ENCODE results near the gene TPMT. TPM values are rescaled to one million over a fixed set of nuclear protein-coding genes. Genes with fewer than 3 reads are reported as not detected.

The TPMT gene
- total and polyA plus RNA-seq, 2 of the 13 experiments (the other 11 are each of a cell fraction or from before 2014, with no cell fraction given), result 11.1 to 22.8 TPM

DNA sequence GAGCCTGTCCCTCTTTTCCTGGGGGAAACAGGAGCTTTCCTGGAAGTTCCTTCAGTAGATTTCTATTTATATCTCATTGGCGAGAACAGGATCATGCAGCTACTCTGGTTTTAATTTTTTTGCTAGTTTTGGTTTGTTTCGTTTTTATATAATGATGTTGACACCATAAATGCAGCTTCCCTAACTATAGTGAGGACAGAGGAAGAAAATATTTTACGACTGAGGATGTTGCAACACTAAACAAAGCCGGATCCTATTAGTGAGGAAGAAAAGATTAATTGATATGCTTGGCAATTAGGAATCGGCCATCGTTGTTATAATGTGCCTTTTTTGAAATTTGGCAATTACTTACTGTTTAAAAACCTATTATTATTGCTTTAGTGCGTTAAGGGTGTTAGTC is 17.0 kb upstream of the TPMT start:
- H3K4me2 ChIP-seq (ENCODE audit: low read depth, low read length), result no peak overlapping the region
- no peak for ATAC-seq
- no peaks in the 10 kb centered on the region for H4K20me1 ChIP-seq (ENCODE audit: insufficient read depth, low read length)
- no peak overlapping the region for H3K9ac ChIP-seq (ENCODE audit: insufficient read depth, low read depth, low read length)
- H3K9me3 ChIP-seq (ENCODE audit: low read length), result no peaks in the 10 kb centered on the region
- WGBS (ENCODE audit: low lambda C conversion rate), result 91% methylated on average over 7 of the region's 7 CpGs
- H3K27ac ChIP-seq (ENCODE audit: extremely low read length, insufficient read depth, low read length), result no peak overlapping the region
- no peaks in the 10 kb centered on the region for H3K79me2 ChIP-seq (ENCODE audit: insufficient read depth, low read length)
- CTCF ChIA-PET (ENCODE audit: low intra/inter-chr PET ratio, low total read pairs), result no interaction called here
- H3K4me3 ChIP-seq (replicated peaks in 1 of 3; ENCODE audit: insufficient read depth in 1 of 3, low read depth in 2 of 3, low read length in 3 of 3), result no peak overlapping the region
- intact Hi-C loops (cut with micrococcal nuclease; ENCODE audit: unreplicated experiment), result no loop called here
- no TSS peak for BruUV-seq (replicated peaks)
- in situ Hi-C loops (cut with HindIII; ENCODE audit: extremely low pct_ligation_motif_present, low pct_unique_long_range_greater_than_20kb), result no loop called here
- H3K4me1 ChIP-seq (ENCODE audit: insufficient read depth, low read length), result no peaks in the 10 kb centered on the region
- FAIRE-seq, result no peak
- H3K36me3 ChIP-seq (replicated peaks in 1 of 2; ENCODE audit: control insufficient read depth in 1 of 2, insufficient read depth in 2 of 2, low read length in 2 of 2), result peaks cover 2 to 22% of the 10 kb centered on the region in 2 experiments; a peak in 2 of 5 replicates
- no peaks in the 10 kb centered on the region for H3K27me3 ChIP-seq (ENCODE audit: control insufficient read depth in 1 of 2, insufficient read depth in 2 of 2, low read length in 2 of 2)
- no peak for DNase-seq (ENCODE audit: low spot score)
- POLR2A ChIA-PET, result no interaction called here
- TF ChIP-seq, protein P1, sequence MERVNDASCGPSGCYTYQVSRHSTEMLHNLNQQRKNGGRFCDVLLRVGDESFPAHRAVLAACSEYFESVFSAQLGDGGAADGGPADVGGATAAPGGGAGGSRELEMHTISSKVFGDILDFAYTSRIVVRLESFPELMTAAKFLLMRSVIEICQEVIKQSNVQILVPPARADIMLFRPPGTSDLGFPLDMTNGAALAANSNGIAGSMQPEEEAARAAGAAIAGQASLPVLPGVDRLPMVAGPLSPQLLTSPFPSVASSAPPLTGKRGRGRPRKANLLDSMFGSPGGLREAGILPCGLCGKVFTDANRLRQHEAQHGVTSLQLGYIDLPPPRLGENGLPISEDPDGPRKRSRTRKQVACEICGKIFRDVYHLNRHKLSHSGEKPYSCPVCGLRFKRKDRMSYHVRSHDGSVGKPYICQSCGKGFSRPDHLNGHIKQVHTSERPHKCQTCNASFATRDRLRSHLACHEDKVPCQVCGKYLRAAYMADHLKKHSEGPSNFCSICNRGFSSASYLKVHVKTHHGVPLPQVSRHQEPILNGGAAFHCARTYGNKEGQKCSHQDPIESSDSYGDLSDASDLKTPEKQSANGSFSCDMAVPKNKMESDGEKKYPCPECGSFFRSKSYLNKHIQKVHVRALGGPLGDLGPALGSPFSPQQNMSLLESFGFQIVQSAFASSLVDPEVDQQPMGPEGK (CRISPR knock-in tag; IDR thresholded peaks at IDR 0.05), result no peak
- peak; percentile 14; the same call in 1 of the 2 replicates for TF ChIP-seq CEBPB (IDR thresholded peaks at IDR 0.05; ENCODE audit: borderline replicate concordance, low read depth, low read length)
- H2AFZ ChIP-seq (ENCODE audit: low read length), result no peak overlapping the region

DNA sequence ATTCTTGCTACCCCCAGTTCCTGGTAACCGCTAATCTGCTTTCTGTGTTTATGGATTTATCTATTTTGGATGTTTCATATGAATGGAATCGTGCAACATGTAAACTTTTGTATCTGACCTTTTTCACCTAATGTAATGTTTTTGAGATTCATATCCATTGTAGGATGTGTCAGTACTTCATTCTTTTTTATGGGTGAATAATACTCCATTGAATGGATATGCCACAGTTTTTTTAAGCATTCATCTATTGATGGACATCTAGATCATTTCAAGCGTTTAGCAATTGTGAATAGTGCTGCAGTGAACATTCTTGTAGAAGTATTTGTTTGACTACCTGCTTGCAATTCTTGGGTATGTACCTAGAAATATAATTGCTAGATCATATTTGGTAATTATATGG is 13.4 kb upstream of the TPMT start:
- no peaks in the 10 kb centered on the region for H3K79me2 ChIP-seq (ENCODE audit: insufficient read depth, low read length)
- H3K4me3 ChIP-seq (replicated peaks in 1 of 3; ENCODE audit: insufficient read depth in 1 of 3, low read depth in 2 of 3, low read length in 3 of 3), result no peak overlapping the region
- peaks cover 4 to 22% of the 10 kb centered on the region in 2 experiments; a peak in 3 of 5 replicates for H3K36me3 ChIP-seq (replicated peaks in 1 of 2; ENCODE audit: control insufficient read depth in 1 of 2, insufficient read depth in 2 of 2, low read length in 2 of 2)
- H3K9me3 ChIP-seq (ENCODE audit: low read length), result no peaks in the 10 kb centered on the region
- CTCF ChIA-PET (ENCODE audit: low intra/inter-chr PET ratio, low total read pairs), result no interaction called here
- ATAC-seq, result no peak
- 96% methylated on average over 3 of the region's 3 CpGs for WGBS (ENCODE audit: low lambda C conversion rate)
- BruUV-seq (replicated peaks), result no TSS peak
- no peak overlapping the region for H2AFZ ChIP-seq (ENCODE audit: low read length)
- FAIRE-seq, result no peak
- no peak overlapping the region for H3K4me2 ChIP-seq (ENCODE audit: low read depth, low read length)
- H3K9ac ChIP-seq (ENCODE audit: insufficient read depth, low read depth, low read length), result no peak overlapping the region
- H3K27me3 ChIP-seq (ENCODE audit: control insufficient read depth in 1 of 2, insufficient read depth in 2 of 2, low read length in 2 of 2), result no peaks in the 10 kb centered on the region
- in situ Hi-C loops (cut with HindIII; ENCODE audit: extremely low pct_ligation_motif_present, low pct_unique_long_range_greater_than_20kb), result no loop called here
- no peaks in the 10 kb centered on the region for H4K20me1 ChIP-seq (ENCODE audit: insufficient read depth, low read length)
- intact Hi-C loops (cut with micrococcal nuclease; ENCODE audit: unreplicated experiment), result no loop called here
- no peak overlapping the region for H3K27ac ChIP-seq (ENCODE audit: extremely low read length, insufficient read depth, low read length)
- no peaks in the 10 kb centered on the region for H3K4me1 ChIP-seq (ENCODE audit: insufficient read depth, low read length)
- TF ChIP-seq ZNF30 (CRISPR knock-in tag; IDR thresholded peaks at IDR 0.05), result no peak
- no peak for TF ChIP-seq ZNF552 (CRISPR knock-in tag; IDR thresholded peaks at IDR 0.05; ENCODE audit: borderline replicate concordance)
- TF ChIP-seq KDM4B (CRISPR knock-in tag; IDR thresholded peaks at IDR 0.05), result no peak
- TF ChIP-seq GATAD2A (CRISPR knock-in tag; IDR thresholded peaks at IDR 0.05), result no peak
- TF ChIP-seq, protein P2, sequence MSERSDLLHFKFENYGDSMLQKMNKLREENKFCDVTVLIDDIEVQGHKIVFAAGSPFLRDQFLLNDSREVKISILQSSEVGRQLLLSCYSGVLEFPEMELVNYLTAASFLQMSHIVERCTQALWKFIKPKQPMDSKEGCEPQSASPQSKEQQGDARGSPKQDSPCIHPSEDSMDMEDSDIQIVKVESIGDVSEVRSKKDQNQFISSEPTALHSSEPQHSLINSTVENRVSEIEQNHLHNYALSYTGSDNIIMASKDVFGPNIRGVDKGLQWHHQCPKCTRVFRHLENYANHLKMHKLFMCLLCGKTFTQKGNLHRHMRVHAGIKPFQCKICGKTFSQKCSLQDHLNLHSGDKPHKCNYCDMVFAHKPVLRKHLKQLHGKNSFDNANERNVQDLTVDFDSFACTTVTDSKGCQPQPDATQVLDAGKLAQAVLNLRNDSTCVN (CRISPR knock-in tag; IDR thresholded peaks at IDR 0.05; ENCODE audit: borderline replicate concordance), result no peak
- no peak for TF ChIP-seq ARNTL (CRISPR knock-in tag; IDR thresholded peaks at IDR 0.05)
- no peak for TF ChIP-seq KLF16 (CRISPR knock-in tag; IDR thresholded peaks at IDR 0.05)
- TF ChIP-seq, protein P3, sequence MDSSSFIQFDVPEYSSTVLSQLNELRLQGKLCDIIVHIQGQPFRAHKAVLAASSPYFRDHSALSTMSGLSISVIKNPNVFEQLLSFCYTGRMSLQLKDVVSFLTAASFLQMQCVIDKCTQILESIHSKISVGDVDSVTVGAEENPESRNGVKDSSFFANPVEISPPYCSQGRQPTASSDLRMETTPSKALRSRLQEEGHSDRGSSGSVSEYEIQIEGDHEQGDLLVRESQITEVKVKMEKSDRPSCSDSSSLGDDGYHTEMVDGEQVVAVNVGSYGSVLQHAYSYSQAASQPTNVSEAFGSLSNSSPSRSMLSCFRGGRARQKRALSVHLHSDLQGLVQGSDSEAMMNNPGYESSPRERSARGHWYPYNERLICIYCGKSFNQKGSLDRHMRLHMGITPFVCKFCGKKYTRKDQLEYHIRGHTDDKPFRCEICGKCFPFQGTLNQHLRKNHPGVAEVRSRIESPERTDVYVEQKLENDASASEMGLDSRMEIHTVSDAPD (CRISPR knock-in tag; IDR thresholded peaks at IDR 0.05), result no peak
- no peak for TF ChIP-seq ZNF737 (CRISPR knock-in tag; IDR thresholded peaks at IDR 0.05; ENCODE audit: borderline replicate concordance)
- TF ChIP-seq ELF3 (CRISPR knock-in tag; IDR thresholded peaks at IDR 0.05), result no peak
- POLR2A ChIA-PET, result no interaction called here
- no peak for DNase-seq (ENCODE audit: low spot score)

Data from HepG2 (cell line).